HEK293 (cell line): ENCODE results near the gene SLC51A.

Experiments used
- ZNF184 ChIP-seq: fragments of 450-650 bp; IDR thresholded peaks from 2 replicates; pipeline ENCODE4 v1.5.1; 2018; ENCODE audit warnings: missing biosample characterization, mild to moderate bottlenecking, missing genetic modification characterization
- TF ChIP-seq, protein P1 (sequence below): fragments of 450-650 bp; formaldehyde crosslinking; IDR thresholded peaks from 2 replicates; pipeline ENCODE4 v1.5.1; 2016; ENCODE audit warnings: missing biosample characterization, missing genetic modification characterization, low read depth

- TF ChIP-seq ZNF184 (tag by site-specific recombination) = no peak
- TF ChIP-seq, protein P1, sequence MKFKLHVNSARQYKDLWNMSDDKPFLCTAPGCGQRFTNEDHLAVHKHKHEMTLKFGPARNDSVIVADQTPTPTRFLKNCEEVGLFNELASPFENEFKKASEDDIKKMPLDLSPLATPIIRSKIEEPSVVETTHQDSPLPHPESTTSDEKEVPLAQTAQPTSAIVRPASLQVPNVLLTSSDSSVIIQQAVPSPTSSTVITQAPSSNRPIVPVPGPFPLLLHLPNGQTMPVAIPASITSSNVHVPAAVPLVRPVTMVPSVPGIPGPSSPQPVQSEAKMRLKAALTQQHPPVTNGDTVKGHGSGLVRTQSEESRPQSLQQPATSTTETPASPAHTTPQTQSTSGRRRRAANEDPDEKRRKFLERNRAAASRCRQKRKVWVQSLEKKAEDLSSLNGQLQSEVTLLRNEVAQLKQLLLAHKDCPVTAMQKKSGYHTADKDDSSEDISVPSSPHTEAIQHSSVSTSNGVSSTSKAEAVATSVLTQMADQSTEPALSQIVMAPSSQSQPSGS (tag by site-specific recombination) = no peak
Observed at GRCh38 chr3:196281962-196282361, 65.6 kb downstream of the SLC51A start.
